HG02852 (cell line): ENCODE measurements around the gene TAF1.
"Not testable (repeated sequence)": the region's sequence is repeated elsewhere in the genome, so short reads cannot be mapped to it uniquely, and the experiment has no call there.

Experiments
- ATAC-seq: cut with Tn5 transposase; IDR thresholded peaks from one replicate; pipeline ENCODE4 v1.9.1; 2021; ENCODE audit warnings: mild to moderate bottlenecking, moderate library complexity; ENCODE audit not compliant: unreplicated experiment

TAF1 gene

GRCh38 chrX:71504346-71504745 lies 138.2 kb downstream of the TAF1 start:
- no peak for ATAC-seq

- ATAC-seq: no peak
Observed at GRCh38 chrX:71509289-71509688, 143.1 kb downstream of the TAF1 start.

- no peak for ATAC-seq
Observed at GRCh38 chrX:71510161-71510560, 144.0 kb downstream of the TAF1 start.

DNA sequence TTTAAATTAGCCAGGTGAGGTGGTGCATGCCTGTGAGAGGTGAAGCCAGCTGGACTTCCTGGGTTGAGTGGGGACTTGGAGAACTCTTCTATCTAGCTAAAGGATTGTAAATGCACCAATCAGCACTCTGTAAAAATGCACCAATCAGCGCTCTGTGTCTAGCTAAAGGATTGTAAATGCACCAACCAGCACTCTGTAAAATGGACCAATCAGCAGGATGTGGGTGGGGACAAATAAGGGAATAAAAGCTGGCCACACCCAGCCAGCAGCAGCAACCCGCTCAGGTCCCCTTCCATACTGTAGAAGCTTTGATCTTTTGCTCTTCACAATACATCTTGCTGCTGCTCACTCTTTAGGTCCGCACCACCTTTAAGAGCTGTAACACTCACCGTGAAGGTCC lies 147.6 kb downstream of the TAF1 start:
- ATAC-seq: not testable (repeated sequence)

GRCh38 chrX:71514367-71515037 lies 148.3 kb downstream of the TAF1 start:
- peak; percentile 83 for ATAC-seq

DNA sequence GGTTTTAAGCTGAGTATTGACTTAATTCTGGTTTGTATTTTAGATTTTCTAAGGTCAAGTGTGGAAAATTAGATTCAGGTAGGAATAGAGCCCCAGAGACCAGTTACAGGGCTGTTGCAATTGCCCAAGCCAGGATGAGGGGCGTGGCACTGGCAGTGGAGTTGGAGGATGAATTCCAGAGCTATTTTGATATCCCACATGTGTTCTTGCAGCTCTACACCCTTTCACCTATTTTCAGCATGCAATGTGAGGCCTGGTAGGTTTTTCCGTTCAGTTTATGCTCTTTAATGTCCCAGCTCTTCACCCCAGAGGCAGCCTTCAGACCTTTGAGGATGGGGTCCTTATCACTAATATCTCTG lies 148.9 kb downstream of the TAF1 start:
- ATAC-seq: no peak
